Liver (tissue), 3 donors: ENCODE measurements around the gene STK4.

ENCODE experiments used
- ATF3 ChIP-seq: IDR thresholded peaks from 2 replicates; pipeline ENCODE4 v1.6.1; 2016; ENCODE audit warnings: antibody characterized with exemption
- CTCF ChIP-seq: fragments of 150-350 bp; IDR thresholded peaks from 2 replicates; pipeline ENCODE4 v1.5.1; 2017; ENCODE audit warnings: improper control_type of control experiment, low read depth, low read length; ENCODE audit not compliant: missing input control
- FOXA1 ChIP-seq: IDR thresholded peaks from 2 replicates; pipeline ENCODE4 v1.6.1; 2016; ENCODE audit warnings: antibody characterized with exemption
- GABPA ChIP-seq, 2 donors: IDR thresholded peaks in 1 of 2; conservative IDR thresholded peaks in 1 of 2; 2 replicates each; pipeline ENCODE4 v1.6.1; 2016; ENCODE audit warnings: antibody characterized with exemption in 2 of 2, mild to moderate bottlenecking in 1 of 2, moderate library complexity in 1 of 2
- JUND ChIP-seq, 2 donors: IDR thresholded peaks; 2 replicates each; pipeline ENCODE4 v1.6.1; 2016; ENCODE audit warnings: antibody characterized with exemption in 2 of 2
- MAX ChIP-seq: IDR thresholded peaks from 2 replicates; pipeline ENCODE4 v1.6.1; 2016; ENCODE audit warnings: antibody characterized with exemption
- RAD21 ChIP-seq, 2 donors: IDR thresholded peaks; 2 replicates each; pipeline ENCODE4 v1.6.1; 2016; ENCODE audit warnings: antibody characterized with exemption in 2 of 2, mild to moderate bottlenecking in 2 of 2
- REST ChIP-seq: IDR thresholded peaks from 2 replicates; pipeline ENCODE4 v1.6.1; 2016; ENCODE audit warnings: antibody characterized with exemption, mild to moderate bottlenecking
- RXRA ChIP-seq, 2 donors: IDR thresholded peaks; 2 replicates each; pipeline ENCODE4 v1.6.1; 2017 to 2018; ENCODE audit warnings: antibody characterized with exemption in 2 of 2, mild to moderate bottlenecking in 1 of 2
- SP1 ChIP-seq: IDR thresholded peaks from 2 replicates; pipeline ENCODE4 v1.6.1; 2018; ENCODE audit warnings: antibody characterized with exemption, mild to moderate bottlenecking
- TAF1 ChIP-seq: conservative IDR thresholded peaks from 2 replicates; pipeline ENCODE4 v1.6.1; 2016; ENCODE audit warnings: antibody characterized with exemption, mild to moderate bottlenecking
- YY1 ChIP-seq: IDR thresholded peaks from 2 replicates; pipeline ENCODE4 v1.6.1; 2016; ENCODE audit warnings: antibody characterized with exemption, mild to moderate bottlenecking
- ZBTB33 ChIP-seq: IDR thresholded peaks from 2 replicates; pipeline ENCODE4 v1.6.1; 2016; ENCODE audit warnings: antibody characterized with exemption
- donor health status: healthy.
- donor health status: healthy.

GRCh38 chr20:44941120-44941691 lies 25.1 kb upstream of the STK4 start:
- TF ChIP-seq CTCF (no peak), TAF1 (no peak), ZBTB33 (no peak), YY1 (no peak), FOXA1 (no peak), MAX (no peak), ATF3 (no peak), RXRA (IDR thresholded peaks at IDR 0.05) (no peak), SP1 (no peak), GABPA (IDR thresholded peaks at IDR 0.05 in 1 of 2, conservative IDR thresholded peaks at IDR 0.05 in 1 of 2) (no peak), RAD21 (IDR thresholded peaks at IDR 0.05) (no peak), JUND (IDR thresholded peaks at IDR 0.05) (no peak), REST (no peak)
